Peyer's patch (tissue), 4 donors: ENCODE measurements around the gene IGSF22.

Experiments
- POLR2A ChIP-seq, 2 donors: fragments of 450-650 bp; IDR thresholded peaks; one replicate each; pipeline ENCODE4 v1.5.1; 2017; ENCODE audit warnings: antibody characterized with exemption in 2 of 2, mild to moderate bottlenecking in 2 of 2, moderate library complexity in 2 of 2
- TF ChIP-seq, protein P1 (sequence below), 6 experiments: fragments of 450-650 bp in 4 of 6; fragments of 200-600 bp in 2 of 6; sonication (generic) in 1 of 6; IDR thresholded peaks; one replicate each; pipeline ENCODE4 v1.5.1; 2017 to 2019; ENCODE audit warnings: antibody characterized with exemption in 6 of 6, mild to moderate bottlenecking in 3 of 6, moderate library complexity in 1 of 6

DNA sequence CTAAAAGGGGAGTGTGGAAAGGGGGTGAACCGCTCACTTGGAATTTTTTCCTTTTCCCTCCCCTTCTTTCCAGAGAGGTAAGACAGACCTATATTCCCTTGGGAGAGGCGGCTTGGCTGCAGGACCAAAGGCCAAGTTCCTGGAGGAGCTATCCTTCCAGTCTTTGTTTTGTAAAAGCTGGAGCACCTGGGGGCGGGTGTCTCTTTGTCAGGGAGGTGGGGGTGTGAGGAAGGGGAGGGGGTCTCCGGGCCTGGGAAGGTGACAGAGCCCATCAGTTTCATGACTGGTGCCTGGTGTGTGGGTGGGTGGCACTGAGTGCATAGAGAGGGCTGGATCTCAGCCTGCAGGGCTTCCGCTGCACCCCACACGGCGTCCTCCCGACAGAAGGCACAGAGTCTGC is 47.1 kb upstream of the IGSF22 start:
- TF ChIP-seq, protein P1, sequence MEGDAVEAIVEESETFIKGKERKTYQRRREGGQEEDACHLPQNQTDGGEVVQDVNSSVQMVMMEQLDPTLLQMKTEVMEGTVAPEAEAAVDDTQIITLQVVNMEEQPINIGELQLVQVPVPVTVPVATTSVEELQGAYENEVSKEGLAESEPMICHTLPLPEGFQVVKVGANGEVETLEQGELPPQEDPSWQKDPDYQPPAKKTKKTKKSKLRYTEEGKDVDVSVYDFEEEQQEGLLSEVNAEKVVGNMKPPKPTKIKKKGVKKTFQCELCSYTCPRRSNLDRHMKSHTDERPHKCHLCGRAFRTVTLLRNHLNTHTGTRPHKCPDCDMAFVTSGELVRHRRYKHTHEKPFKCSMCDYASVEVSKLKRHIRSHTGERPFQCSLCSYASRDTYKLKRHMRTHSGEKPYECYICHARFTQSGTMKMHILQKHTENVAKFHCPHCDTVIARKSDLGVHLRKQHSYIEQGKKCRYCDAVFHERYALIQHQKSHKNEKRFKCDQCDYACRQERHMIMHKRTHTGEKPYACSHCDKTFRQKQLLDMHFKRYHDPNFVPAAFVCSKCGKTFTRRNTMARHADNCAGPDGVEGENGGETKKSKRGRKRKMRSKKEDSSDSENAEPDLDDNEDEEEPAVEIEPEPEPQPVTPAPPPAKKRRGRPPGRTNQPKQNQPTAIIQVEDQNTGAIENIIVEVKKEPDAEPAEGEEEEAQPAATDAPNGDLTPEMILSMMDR (IDR thresholded peaks at IDR 0.05), result no peak
- TF ChIP-seq POLR2A (IDR thresholded peaks at IDR 0.05), result no peak
